ENCODE measurements around the gene GLP1R. TPM values are rescaled to one million over a fixed set of nuclear protein-coding genes. Genes with fewer than 3 reads are reported as not detected.

GLP1R gene
- total RNA-seq, 1 donor from 2014 or later, result 6.8 TPM

- DNase-seq (ENCODE audit: missing footprints) (no peak), ATAC-seq (no peak)
- intact Hi-C loops (cut with DNase I), result no loop called here
These were observed 30.1 kb downstream of the GLP1R start for GRCh38 chr6:39078695-39079094.

DNA sequence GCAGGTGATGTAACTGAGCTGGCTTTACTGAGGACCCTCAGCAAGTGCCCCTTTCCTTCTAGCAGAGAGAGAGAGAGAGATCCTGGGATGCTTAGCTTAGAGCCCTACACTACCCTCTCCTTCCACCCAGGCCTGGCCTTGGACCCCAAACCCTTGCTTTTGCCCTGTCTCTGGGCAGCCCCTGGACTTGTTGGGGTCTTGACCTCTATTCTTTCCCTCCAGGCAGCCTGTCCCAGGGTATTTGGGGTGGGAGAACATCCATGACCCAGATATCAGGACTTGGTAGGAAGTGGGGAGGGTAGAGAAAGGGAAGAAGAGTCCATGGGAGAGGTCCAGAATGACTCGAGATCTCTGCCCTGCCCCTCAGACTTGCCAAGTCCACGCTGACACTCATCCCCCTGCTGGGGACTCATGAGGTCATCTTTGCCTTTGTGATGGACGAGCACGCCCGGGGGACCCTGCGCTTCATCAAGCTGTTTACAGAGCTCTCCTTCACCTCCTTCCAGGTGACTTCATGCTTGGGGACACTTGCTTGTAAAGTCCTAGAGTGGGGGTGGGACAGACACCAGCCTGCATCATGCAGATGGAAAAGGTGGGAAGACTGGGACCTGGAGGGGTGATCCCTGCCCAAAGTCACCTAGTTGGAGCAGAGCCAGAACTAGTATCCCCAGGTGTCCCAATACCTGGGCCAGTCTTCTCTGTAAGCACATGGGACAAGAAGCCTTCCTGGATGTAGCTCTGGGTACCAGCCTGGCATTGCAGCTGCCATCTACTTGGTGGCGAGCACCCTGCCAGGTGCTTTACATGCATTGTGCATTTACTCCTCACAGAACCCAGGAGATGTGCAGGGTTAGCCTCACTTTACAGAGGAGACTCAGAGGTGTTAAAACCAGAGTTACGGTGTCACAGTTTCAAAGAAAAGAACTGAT, 30.9 kb downstream of the GLP1R start:
- no peak for ATAC-seq
- intact Hi-C loops (cut with DNase I), result no loop called here
- no peak for DNase-seq (ENCODE audit: missing footprints)

GRCh38 chr6:39080246-39080875, 31.8 kb downstream of the GLP1R start:
- ATAC-seq, result no peak
- intact Hi-C loops (cut with DNase I), result no loop called here
- DNase-seq (ENCODE audit: missing footprints), result no peak

DNA sequence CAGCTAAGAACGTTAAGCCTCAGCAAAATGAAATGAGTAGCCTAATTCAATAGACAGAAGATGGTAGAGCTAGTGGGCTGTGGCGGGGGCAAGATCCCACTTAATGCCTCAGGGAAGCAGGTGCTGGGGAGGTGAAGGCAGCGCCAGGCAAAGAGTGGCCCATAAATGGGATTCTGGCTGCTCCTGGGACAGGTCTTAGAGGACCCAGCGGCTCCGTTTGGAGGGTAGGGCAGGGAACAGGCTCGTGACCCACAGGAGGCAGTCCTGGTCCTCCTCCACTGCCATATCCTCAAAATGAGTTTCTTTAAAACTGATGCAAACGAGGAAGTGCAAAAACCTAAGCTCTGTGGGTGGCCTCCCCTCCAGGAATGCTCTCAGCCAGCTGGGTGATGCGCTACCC, 33.7 kb downstream of the GLP1R start:
- intact Hi-C loops (cut with DNase I), result no loop called here
- ATAC-seq, result no peak
- DNase-seq (ENCODE audit: missing footprints), result no peak

DNA sequence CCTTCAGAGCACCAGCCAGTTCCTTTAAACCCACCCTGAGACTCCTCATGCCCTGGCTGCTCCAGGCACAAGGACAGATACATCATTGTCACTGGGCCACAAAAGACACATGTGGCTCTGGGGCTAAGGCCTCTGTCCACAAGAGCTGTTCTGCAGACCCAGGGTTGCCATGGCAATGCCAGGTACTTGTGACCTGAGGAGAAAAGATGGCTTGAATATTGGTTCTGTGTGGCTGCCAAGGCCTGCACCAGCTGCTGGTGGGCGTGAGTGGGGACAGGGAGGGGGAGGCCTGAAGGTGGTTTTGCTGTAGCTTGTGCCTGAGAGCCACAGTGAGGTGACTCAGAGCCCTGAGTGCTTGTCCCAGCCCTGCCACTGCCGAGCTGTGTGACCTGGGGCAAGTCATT, 34.7 kb downstream of the GLP1R start:
- no peak for ATAC-seq
- intact Hi-C loops (cut with DNase I), result no loop called here
- DNase-seq (ENCODE audit: missing footprints), result no peak

- DNase-seq (ENCODE audit: missing footprints) (no peak), ATAC-seq (peak; percentile 41)
- intact Hi-C loops (cut with DNase I), result no loop called here
These were observed 35.9 kb downstream of the GLP1R start for GRCh38 chr6:39084506-39084905.

- ATAC-seq (no peak), DNase-seq (ENCODE audit: missing footprints) (no peak)
- intact Hi-C loops (cut with DNase I), result loop anchor here (5.0 kb wide), 2 partner anchors 83 to 217 kb away; no protein-coding TSS in a partner anchor
These were observed 36.7 kb downstream of the GLP1R start for GRCh38 chr6:39085129-39085797.

DNA sequence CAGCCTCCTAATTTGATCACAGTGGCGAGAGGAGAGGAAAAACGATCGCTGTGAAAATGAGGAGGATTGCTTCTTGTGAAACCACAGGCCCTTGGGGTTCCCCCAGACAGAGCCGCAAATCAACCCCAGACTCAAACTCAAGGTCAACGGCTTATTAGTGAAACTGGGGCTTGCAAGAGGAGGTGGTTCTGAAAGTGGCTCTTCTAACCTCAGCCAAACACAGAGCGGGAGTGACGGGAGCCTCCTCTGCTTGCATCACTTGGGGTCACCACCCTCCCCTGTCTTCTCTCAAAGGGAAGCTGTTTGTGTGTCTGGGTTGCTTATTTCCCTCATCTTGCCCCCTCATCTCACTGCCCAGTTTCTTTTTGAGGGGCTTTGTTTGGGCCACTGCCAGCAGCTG, 37.7 kb downstream of the GLP1R start:
- no peak for ATAC-seq
- intact Hi-C loops (cut with DNase I), result loop anchor here (5.0 kb wide), 2 partner anchors 84 to 216 kb away; no protein-coding TSS in a partner anchor
- DNase-seq (ENCODE audit: missing footprints), result no peak

- intact Hi-C loops (cut with DNase I), result loop anchor here (5.0 kb wide), 2 partner anchors 84 to 216 kb away; no protein-coding TSS in a partner anchor
- DNase-seq (ENCODE audit: missing footprints), result no peak
- no peak for ATAC-seq
These were observed 38.1 kb downstream of the GLP1R start for GRCh38 chr6:39086711-39087110.

- DNase-seq (ENCODE audit: missing footprints), result no peak
- ATAC-seq, result no peak
- intact Hi-C loops (cut with DNase I), result loop anchor here (5.0 kb wide), 2 partner anchors 85 to 215 kb away; no protein-coding TSS in a partner anchor
These were observed 38.6 kb downstream of the GLP1R start for GRCh38 chr6:39087197-39087596.

GRCh38 chr6:39088331-39088730, 39.8 kb downstream of the GLP1R start:
- ATAC-seq, result peak; percentile 78
- DNase-seq (ENCODE audit: missing footprints), result no peak
- intact Hi-C loops (cut with DNase I), result loop anchor here (5.0 kb wide), 2 partner anchors 86 to 214 kb away; no protein-coding TSS in a partner anchor

DNA sequence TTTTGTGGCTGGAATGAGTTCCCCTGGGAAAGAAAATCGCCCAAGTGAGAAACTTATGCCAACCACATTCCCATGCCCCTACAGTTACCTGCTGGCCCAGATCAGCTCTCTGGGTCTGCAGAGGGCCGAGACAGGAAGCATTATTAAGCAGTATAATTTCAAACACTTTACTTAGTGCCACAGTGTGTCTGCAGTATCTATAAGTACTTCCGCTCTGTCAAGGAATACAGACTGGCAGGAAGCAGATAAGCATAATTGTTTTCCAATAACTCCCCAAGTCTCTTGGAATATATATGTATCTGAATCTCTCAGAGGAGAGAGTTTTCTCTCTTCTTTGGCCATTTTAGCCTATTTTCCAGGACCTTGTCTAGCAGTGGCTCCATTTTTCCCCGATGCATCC, 41.5 kb downstream of the GLP1R start:
- DNase-seq (ENCODE audit: missing footprints), result no peak
- no peak for ATAC-seq
- intact Hi-C loops (cut with DNase I), result loop anchor here (5.0 kb wide), 1 partner anchor 218 kb away; no protein-coding TSS in a partner anchor

DNA sequence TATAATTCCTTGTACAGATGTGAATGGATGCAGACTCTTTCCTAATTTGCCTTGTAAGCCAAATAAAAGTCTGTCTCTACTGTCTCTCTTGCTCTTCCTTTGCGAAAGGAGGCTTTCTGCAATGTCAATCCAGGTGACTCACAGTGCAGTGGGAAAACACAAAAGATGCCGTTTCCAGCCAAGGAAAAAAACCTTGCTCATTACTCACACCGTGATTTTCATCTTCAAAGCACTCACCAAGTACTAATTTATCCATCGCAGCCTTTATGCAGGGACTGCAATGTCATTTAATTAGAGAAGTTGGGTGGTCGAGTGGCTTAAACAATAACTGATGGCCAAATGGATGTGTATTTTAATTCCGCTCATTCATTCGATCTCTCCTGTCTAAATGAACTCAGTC, 42.6 kb downstream of the GLP1R start:
- intact Hi-C loops (cut with DNase I), result loop anchor here (5.0 kb wide), 1 partner anchor 219 kb away; no protein-coding TSS in a partner anchor
- DNase-seq (ENCODE audit: missing footprints), result no peak
- ATAC-seq, result no peak

- DNase-seq (ENCODE audit: missing footprints) (no peak), ATAC-seq (no peak)
- intact Hi-C loops (cut with DNase I), result loop anchor here (2.0 to 5.0 kb wide), 2 partner anchors 119 to 220 kb away; no protein-coding TSS in a partner anchor
These were observed 43.5 kb downstream of the GLP1R start for GRCh38 chr6:39092124-39092523.

DNA sequence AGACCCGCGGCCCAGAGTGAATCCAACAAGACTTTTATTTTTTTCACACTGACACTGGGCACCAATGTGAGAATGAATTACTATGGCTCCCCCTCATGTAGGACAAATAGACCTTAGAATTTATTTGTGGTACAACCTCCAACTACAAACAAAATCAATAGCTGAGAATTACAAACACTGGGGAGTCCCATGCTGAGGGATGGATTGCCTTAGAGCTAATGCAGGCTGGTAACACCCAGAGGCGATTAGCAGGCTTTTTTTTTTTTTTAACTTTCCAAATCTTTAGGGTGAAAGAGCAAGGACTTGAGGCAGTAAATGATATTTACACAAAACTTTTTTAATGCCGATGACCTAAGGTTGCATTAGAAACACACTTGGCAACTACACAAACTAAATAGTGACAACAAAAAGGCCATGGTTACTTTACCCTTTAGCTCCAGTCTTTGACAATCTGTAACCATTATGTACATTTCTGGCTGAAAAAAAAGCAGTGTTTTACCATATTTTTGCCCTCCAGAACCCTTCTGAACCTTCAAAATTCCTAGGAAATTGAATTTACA, 44.6 kb downstream of the GLP1R start:
- ATAC-seq, result no peak
- DNase-seq (ENCODE audit: missing footprints), result no peak
- intact Hi-C loops (cut with DNase I), result loop anchor here (2.0 to 5.0 kb wide), 2 partner anchors 120 to 221 kb away; no protein-coding TSS in a partner anchor

GRCh38 chr6:39095578-39095977, 47.0 kb downstream of the GLP1R start:
- intact Hi-C loops (cut with DNase I), result no loop called here
- DNase-seq (ENCODE audit: missing footprints) (no peak), ATAC-seq (no peak)

DNA sequence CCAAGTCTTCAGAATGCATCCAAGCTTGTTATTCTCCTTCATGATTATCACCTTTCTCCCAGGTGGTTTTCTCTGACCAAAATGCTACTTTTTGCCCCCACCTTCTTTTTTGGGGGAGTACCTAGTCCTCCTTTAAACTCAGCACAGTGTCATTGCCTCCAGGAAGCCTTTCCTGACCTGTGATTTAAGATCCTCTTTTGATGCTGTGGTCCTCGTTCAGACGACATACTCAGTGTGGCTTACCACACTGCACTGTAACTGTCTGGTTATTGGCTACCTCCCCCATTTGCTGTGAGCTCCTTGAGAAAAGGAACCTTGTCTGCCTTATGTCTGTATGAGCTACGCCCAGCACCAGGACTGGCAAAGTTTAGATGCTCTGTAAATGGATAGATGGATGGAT, 51.8 kb downstream of the GLP1R start:
- intact Hi-C loops (cut with DNase I), result no loop called here
- ATAC-seq, result no peak
- no peak for DNase-seq (ENCODE audit: missing footprints)

- DNase-seq (ENCODE audit: missing footprints) (no peak), ATAC-seq (peak; percentile 57)
- intact Hi-C loops (cut with DNase I), result no loop called here
These were observed 53.7 kb downstream of the GLP1R start for GRCh38 chr6:39102071-39102820.
